CD4-positive, alpha-beta T cell treated with Interferon alpha-2 for 1 hour (primary cell): ENCODE measurements around the gene UCHL3.
A peak's percentile ranks its signal among the peaks of the same experiment; 100 is the strongest.

Experiments
- DNase-seq, 2 donors: peaks; one replicate each; pipeline ENCODE4 v3.0.0-alpha.2; 2020 to 2022

Gene UCHL3

DNA sequence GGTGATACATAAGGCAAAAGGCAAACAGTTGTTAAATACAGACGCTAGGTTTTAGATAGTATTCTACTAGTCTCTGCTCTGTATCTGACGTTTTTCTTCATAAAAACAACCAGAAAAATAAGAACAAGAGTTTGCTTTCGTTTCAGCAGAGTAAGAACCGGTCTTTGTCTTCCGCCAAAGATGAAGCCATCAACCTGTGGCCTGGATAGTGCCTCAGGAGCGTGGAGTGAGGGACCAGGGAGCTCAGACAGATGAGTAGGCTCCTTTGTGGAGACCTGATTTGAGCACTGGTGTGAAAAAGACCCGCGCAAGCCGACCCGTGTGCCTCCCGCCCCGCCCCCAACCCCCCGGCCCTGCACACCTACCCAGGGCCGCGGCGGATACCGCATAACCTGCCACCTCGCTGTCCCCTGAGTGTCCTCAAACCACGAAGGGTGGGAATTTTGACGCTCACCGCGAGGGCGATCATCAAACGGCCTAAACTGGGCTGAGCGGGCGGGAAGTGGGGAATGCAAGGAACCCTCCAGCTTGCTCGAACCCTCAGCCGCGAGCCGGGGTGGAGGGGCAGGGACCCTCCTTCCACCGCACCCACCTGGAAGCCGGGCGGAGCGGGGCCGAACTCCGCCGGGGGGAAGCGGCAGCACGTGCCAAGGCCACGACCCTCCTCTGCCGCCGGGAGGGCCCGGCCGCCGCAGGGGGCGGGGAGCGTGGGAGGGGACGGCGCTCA lies 85.7 kb downstream of the UCHL3 start:
- DNase-seq: peak in 1 of 2 donors; percentile 20

DNA sequence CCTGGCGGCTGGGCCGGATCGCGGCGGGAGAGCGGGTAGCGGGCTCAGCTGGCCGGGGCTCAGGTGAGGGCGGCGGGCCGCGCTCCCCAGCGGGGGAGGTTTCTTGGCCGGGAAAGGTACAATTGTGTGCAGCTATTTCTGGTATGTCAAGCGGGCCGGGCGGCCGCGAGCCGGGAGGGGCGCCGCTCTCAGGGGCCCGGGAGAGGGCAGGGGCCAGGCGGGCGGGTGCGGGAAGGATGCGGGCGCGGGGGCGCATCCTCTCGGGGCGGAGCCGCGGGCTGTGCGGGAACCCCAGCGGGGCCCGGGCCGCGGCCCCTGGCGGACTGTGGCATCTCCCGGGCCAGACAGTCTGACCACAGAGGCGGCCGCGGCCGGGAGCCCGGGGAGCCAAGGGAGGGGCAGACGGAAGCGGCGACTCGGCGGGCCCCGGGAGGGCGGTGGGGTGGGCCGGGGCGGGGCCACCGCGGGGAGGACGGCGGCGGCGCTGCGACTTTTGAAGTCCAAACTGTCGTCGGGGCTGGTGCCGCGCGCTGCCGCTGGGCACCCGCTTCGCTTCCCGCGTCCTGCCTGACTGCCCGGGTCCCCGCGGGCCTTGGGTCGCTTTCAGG lies 86.3 kb downstream of the UCHL3 start, which contains the start of gene LMO7:
Gene LMO7, plus strand, starts transcription at position 503 of the 608 bp plus-strand sequence. CDS start 328 bp downstream, outside the sequence.
- DNase-seq: peak; percentile 35 to 64

DNA sequence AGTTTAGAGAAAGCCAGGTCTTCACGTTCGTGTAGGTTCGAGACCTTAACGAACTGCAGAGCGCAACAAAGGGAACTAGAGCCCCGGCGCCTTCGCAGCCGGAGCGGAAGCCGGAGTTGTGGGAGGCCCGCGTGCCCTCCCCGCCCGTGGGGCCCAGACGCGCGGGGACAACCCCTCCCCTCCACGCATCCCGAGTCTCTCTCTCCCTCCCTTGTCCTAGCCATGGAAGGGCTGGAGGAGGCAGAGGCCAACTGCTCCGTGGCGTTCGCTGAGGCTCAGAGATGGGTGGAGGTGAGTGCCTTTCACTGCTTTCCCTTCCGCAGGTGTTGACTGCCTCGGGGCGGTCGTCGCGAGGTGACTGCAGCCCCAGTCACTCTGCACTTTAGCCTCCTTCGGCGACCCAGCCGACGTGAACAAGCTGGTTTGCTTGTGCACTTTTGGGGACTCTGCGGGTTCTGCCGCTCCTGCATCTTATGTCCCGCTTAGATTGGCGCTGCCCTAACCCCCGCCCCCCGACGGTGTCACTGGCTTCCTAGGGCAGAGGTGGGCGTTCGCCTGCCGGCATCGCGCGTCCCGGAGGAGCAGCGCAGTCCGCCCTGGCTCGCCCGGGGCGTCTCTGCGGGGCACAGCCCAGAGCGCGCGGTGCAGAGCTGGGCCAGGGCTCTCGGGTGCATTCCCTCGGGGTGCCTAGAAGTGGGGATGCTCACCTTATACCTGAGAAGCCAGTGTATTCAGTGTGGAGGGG lies 87.0 kb downstream of the UCHL3 start:
- peak in 1 of 2 donors; percentile 11 for DNase-seq

DNA sequence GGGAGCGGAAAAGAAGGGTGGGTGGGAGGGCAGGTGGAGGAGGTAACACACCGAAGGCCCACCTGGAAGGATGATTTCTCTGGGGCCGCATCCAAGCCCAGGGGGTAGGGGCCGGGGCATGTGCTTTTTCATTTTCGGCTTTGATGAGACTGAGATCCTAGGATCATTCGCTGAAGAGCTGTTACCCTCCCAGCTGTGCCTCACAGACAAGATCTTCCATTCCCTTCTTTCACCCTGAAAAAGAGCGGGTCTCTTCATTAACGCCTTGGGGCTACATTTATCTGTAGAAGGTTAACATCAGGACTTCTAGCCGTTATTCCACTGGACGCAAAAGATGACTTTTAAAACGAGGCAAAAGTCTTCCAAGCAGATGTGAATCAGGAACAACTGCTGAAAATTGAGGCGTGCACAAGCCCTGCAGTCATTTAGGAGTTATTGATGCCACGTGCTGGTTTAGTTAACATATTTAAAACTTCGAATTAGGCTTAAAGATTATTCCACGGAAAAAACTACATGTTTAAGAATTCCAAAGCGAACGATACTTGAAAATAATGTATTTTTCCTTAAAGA lies 87.7 kb downstream of the UCHL3 start:
- DNase-seq: no peak

DNA sequence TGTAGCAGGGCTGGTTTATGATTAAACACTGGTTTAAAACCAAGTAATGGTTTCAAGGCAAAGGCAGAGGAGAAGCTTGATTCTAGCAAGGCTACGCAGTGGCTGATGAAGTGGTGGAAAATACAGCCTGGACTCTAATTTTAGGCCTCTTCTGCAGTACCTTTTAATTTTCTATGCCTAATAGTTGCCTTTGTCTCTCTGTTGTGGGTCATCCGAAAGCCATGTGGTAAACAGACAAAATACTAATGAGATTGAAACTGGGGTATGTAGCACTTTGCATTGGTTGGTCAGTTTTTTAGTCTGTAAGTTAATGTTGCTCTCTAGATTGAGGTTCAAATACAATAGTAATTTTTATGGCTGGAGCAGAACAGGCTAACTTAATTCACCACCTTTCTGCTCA lies 89.9 kb downstream of the UCHL3 start:
- DNase-seq: no peak

DNA sequence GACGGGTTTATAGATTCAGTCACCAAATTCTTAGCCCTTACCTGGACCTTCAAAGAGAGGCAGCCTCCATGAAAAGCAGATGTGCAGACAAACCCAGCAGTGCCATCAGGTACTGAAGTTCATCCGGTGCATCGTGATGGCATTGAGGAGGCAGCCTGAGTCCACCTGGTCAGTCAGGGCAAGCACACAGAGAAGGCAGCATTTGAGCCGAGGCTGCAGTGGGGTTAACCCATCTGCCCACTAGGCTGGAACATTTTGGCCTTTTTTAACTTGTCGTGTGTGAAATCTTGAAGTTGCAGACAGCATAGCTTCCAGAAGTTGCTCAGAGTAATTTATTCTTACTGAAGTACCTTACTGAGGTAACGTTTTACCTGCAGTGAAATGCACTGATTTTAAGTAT lies 91.4 kb downstream of the UCHL3 start:
- DNase-seq: no peak

DNA sequence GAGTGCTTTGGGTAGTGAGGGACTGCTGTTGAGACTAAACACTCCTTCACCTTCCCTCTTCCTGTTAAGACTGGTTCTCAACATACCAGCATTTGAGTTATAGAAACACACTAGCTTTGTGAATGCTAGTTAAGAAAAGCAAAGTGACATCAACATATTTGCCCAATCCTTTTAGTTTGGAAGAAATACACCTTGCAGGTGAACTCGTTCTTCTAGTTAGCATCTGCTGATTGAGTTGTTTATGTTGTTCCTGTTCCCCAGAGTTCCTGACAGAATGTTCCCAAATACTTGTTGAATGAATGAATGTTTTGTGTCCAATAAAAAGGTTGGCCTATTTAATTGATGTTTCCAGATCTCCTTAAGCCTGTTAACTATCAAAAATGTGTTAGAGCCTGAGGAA lies 93.6 kb downstream of the UCHL3 start:
- DNase-seq: no peak

DNA sequence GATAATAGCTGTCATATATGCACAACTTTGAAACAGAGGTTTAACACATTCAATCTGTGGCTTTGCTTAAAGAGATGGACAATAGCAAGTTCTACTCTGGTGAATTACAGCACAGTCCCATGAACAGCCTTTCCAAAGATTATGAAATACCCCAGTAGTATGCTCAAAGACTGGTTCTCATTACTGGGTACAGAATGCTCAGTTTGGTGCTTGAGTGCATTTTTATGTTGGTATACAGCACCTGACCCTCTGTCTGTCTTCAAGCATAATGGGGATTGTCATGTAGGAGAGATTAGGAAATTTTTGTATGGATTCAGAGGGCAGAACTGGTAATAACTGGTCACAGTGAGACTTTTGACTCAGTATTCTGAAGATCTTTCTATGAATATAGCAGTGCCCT lies 94.1 kb downstream of the UCHL3 start:
- no peak for DNase-seq

DNA sequence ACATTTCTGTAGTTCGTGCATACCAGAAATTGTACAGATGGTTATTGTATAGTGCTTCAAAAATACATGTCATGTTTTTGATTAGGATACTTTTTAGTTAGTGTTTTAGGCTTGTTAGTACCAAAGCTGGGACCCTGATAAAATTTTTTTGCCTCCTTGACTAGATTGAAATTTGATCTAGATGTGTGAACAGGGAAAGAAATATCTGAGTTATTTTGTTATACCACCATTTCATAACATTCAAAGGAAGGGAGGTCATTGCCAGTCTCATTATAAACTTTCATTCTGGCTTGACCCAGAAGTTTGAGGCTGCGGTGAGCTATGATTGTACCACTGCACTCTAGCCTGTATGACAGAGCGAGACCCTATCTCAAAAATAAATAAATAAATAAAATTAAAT lies 95.5 kb downstream of the UCHL3 start:
- no peak for DNase-seq

DNA sequence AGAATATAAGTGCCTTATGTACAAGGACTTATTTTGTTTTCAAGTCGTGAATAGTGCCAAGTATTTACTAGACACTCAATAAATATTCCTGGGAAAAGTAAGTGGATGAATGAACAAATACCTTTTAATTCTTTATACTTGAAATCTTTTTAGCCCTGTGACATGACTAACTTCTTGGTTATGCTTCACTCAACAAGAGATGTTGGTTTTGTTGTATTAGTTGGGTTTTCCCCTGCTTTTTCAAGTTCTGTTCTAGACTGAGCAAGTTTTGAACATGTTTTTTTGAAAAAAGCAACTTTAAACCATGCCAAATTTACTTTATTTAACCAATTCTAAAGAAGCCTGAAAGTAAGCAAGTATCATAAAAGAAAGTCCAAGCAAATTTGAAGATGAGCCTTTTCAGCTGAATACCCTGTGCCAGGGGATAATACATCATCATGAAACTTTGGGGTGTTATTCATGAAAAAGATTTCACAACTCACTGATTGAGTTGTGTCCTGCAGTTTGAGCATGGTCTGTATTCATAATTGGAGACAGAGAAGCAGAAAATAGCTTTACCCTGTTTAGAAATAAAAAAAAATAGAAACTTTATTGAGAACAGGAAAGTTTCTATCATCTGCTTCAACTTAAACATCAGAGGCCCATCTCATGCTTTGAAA lies 97.7 kb downstream of the UCHL3 start:
- no peak for DNase-seq

DNA sequence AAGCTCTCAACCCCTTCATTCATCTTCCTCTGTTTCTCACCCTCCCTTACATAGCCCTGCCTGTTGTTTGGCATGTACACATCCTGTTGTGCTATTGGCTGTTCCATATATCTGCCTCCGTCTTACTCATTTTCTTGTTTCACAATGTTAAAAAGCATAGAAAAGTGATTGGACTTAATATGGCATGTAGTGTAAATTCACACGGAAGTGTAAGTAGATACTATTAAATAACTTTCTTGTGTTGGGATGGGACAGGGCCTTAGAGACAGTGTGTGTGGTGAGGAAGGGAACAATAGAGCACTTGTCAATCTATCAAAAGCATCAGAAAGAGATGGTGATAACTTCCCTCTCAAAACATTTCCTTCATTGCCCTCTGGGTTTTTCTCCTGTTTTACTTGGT lies 98.9 kb downstream of the UCHL3 start:
- DNase-seq: no peak

DNA sequence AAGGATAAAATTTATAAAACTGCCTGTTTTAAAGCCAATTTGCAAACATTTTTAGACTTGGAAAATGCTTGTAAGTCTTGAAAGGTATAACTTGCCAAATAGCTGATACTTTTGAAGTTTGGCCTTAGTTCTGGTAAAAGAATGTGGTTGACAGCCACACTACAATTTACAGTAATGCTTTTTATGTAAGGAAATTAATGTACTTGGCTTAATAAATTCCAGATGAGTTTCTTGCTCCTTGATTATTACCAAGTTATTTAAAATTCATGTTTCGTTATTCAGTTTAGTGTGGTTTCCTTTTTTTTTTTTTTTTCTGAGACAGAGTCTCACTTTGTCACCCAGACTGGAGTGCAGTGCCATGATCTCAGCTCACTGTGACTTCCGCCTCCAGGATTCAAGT lies 101.4 kb downstream of the UCHL3 start:
- no peak for DNase-seq

DNA sequence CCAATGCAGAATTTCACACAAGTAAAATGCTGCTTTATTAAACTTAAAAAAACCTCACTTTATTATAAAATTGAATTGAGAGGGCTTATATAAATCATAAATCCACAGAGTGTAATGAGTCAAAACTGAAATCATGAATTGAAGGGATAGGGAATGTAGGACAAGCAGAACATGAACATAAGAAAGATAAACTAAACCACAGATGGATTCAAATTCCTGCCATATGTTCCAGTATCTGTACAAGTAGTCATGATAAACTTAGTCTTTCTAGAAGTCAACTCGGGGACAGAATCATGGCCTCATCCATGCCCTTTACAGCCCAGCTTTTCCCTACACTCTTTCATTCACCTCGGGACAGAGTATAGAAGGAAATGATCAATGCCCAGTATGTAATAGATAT lies 103.1 kb downstream of the UCHL3 start:
- DNase-seq: no peak
